Measurements from ENCODE around the gene APCDD1L.

GRCh38 chr20:58440021-58440767 is 75.0 kb downstream of the APCDD1L start:
- TF ChIP-seq CTCF (IDR thresholded peaks at IDR 0.05; ENCODE audit: insufficient read depth, low read length): no peak
- TF ChIP-seq REST (IDR thresholded peaks at IDR 0.05; ENCODE audit: insufficient replicate concordance, low read depth): no peak
- TF ChIP-seq POLR2AphosphoS5 (IDR thresholded peaks at IDR 0.05; ENCODE audit: low read depth): no peak

All from HL-60 (cell line).